ENCODE data around the gene LRFN4.
A peak's percentile ranks its signal among the peaks of the same experiment; 100 is the strongest.

The LRFN4 gene

DNA sequence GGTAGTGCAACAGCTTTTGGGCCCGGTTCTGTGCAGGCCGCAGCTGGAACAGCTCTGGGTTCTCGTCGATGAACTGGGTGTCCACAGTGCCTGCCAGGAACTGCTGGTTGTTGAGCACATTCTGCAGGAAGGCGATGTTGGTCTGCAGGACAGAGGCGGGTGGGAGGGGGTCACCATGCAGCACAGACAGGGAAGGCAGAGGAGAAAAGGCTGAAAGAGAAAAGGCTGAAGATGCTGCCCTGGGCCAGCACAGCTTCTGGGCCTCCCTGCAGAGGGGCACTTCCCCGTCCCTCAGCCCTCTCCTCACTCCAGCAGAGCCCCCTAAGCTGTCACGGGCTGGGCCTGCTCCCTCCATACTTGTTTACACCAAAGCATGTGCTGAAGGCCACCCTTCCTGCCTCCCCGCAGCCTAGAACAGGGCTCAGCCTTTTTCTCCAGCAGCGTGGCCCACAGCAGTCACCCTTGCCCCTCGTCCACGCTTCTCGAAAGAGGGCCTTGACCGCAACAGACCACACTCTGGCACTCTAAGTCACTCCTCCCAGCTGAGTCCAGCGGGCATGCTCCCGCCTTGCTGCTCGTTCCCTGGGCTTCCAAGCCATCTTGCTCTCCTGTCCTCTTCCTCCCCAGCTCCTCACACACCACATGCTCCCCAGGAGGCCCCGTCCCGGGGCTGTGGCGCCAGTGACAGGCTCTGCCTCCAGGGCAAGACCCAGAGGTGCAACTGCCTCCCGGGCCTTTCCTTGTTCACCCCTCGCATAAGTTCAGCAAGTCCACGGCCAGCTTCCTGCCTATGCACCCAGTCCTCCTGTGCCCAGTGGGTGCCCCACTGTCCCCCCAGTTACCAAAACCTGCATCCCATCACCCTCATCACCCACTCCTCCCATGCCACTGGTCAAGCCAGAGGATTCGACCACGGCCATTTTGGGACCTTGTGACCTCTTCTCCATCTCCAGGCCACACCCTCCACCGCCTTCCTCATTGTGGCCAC is 3.3 kb upstream of the LRFN4 start:
- no peak overlapping the region for H3K9ac ChIP-seq (ENCODE audit: low read depth, low read length)
- H3K4me2 ChIP-seq (ENCODE audit: low read length) = no peak overlapping the region
- peaks cover 11% of the 10 kb centered on the region for H3K36me3 ChIP-seq (ENCODE audit: insufficient read depth, low read length)
- H3K9me3 ChIP-seq (replicated peaks; ENCODE audit: low read length) = no peaks in the 10 kb centered on the region
- no peak overlapping the region for H3K4me3 ChIP-seq (ENCODE audit: low read length)
- peaks cover 19% of the 10 kb centered on the region for H3K4me1 ChIP-seq (ENCODE audit: control insufficient read depth, insufficient read depth, low read length)
- no peaks in the 10 kb centered on the region for H3K27me3 ChIP-seq (ENCODE audit: control insufficient read depth, insufficient read depth, low read length)

DNA sequence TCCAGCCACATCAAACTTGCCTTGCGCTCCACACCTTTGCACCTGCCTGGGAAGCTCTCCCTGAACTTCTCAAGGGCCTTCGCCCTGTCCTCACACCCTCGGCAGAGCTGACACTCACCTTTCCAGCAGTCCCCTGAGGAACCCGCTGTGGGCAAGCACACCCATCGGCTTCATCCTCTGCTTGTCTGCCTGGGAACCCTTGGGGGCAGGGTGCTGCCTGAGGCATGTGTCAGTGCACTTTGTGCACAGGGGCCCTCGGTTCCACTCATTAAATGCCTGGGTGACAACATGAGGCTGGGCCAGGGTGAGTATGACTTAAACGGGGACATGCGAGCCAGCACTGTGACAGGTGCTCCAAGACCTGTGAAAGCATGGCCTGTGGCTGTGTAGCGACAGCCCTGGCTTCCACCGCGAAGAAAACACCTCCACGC is 2.6 kb upstream of the LRFN4 start:
- Histone ChIP-seq H3K9me3 (replicated peaks; ENCODE audit: low read length) (no peaks in the 10 kb centered on the region), H3K27me3 (ENCODE audit: control insufficient read depth, insufficient read depth, low read length) (no peaks in the 10 kb centered on the region), H3K4me1 (ENCODE audit: control insufficient read depth, insufficient read depth, low read length) (peaks cover 22% of the 10 kb centered on the region), H3K9ac (ENCODE audit: low read depth, low read length) (no peak overlapping the region), H3K36me3 (ENCODE audit: insufficient read depth, low read length) (peaks cover 4% of the 10 kb centered on the region), H3K4me3 (ENCODE audit: low read length) (no peak overlapping the region), H3K4me2 (ENCODE audit: low read length) (no peak overlapping the region)

DNA sequence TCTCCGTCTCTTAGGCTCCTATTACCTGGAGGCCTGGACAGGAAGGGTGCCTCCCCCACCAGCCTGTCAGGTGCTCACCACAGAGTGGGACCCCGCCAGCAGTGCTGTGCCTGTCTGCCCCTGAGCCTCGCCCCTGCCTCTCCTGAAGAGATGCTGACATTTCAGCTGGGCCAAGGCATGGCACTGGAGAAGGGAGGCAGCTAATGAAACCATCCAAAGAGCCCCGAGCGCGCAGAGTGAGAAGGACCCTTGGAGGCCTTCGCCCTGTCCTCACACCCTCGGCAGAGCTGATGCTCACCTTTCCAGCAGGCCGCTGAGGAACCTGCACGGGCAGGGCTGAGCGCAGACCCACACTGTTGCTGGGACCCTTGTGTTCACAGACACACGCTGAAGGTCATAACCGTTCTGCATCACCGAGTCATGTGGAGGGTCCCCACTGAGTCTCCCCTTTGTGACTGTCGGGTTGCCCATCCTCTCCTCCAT is 2.1 kb upstream of the LRFN4 start:
- H3K9ac ChIP-seq (ENCODE audit: low read depth, low read length) = no peak overlapping the region
- no peaks in the 10 kb centered on the region for H3K9me3 ChIP-seq (replicated peaks; ENCODE audit: low read length)
- H3K4me2 ChIP-seq (ENCODE audit: low read length) = no peak overlapping the region
- H3K4me1 ChIP-seq (ENCODE audit: control insufficient read depth, insufficient read depth, low read length) = peaks cover 22% of the 10 kb centered on the region
- H3K4me3 ChIP-seq (ENCODE audit: low read length) = no peak overlapping the region
- peaks cover 2% of the 10 kb centered on the region for H3K36me3 ChIP-seq (ENCODE audit: insufficient read depth, low read length)
- H3K27me3 ChIP-seq (ENCODE audit: control insufficient read depth, insufficient read depth, low read length) = no peaks in the 10 kb centered on the region

DNA sequence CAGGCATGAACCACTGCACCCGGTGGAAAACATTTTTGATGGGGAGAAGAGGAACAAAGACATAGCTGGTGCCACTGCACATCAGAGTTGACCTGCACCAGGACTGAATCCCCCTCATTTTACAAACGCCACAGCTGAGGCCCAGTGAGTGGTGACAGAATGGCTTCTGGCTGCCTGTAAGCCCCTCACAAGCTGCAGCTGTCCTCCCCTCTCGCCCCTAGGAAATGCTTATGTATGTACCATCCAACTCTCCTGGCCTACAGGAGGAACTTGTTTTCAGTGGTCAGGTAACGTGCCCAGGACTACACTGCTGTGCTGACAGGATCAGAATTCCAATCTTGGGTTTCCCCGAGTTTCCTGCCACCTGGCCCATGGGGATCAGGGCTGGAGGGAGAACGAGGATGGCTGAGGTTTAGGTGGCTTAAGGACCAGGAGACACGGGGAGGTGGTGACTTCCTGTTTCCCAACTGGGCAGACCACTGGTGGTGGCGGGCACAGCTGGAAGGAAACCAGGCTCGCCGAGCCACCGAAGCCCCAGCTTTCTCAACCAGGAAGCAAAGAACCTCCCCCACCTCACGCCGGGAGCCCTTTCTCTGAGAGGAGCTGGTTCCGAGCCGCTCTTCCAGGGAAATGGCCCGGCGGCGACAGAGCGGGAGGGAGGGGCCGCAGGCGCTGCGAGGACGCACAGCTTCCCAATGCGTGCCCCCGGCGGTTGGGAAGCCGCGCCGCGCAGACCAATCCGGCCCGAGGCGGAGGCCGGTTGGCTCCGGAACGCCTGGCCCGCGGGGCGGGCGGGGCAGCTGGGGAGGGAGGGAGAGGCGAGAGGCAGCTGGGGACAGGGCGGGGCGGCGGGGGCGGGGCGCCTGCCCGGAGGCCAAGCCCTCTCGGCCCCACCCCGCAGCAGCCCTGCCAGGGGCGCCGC is 1.0 kb upstream of the LRFN4 start:
- peaks cover 22% of the 10 kb centered on the region for H3K4me1 ChIP-seq (ENCODE audit: control insufficient read depth, insufficient read depth, low read length)
- H3K27me3 ChIP-seq (ENCODE audit: control insufficient read depth, insufficient read depth, low read length) = no peaks in the 10 kb centered on the region
- H3K4me2 ChIP-seq (ENCODE audit: low read length) = peak overlapping the region; percentile 91
- peaks cover 3% of the 10 kb centered on the region for H3K36me3 ChIP-seq (ENCODE audit: insufficient read depth, low read length)
- peak overlapping the region; percentile 85 for H3K4me3 ChIP-seq (ENCODE audit: low read length)
- H3K9me3 ChIP-seq (replicated peaks; ENCODE audit: low read length) = no peaks in the 10 kb centered on the region
- H3K9ac ChIP-seq (ENCODE audit: low read depth, low read length) = peak overlapping the region; percentile 84

DNA sequence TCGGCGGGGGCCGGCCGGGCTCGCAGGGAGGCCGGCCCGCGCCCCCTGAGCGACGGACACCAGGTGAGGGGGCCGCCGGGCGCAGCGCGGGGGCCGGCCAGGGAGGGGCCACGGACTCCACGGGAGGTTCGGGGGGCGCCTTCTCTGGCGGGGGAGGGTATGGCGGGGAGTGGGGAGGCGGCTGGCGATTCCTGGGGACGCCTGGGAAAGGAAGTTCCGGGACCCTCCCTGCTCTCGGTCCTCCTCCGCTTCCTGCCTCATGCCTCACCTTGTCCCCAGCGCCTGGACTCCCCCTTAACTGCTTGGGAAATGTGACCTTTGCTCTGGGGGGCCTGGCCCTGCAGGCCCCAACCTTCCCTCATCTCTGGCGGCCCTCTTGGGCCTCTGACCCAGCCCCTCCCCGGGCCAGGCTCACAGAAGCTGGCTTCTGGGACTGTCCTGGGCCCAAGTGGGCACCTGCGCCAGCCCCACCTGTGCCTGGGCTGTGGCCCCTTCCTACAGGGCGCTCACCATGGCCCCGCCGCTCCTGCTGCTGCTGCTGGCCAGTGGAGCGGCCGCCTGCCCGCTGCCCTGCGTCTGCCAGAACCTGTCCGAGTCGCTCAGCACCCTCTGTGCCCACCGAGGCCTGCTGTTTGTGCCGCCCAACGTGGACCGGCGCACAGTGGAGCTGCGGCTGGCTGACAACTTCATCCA is 516 bp downstream of the LRFN4 start:
- Histone ChIP-seq H3K4me3 (ENCODE audit: low read length) (peak overlapping the region; percentile 85), H3K36me3 (ENCODE audit: insufficient read depth, low read length) (peaks cover 11% of the 10 kb centered on the region), H3K27me3 (ENCODE audit: control insufficient read depth, insufficient read depth, low read length) (no peaks in the 10 kb centered on the region), H3K9me3 (replicated peaks; ENCODE audit: low read length) (no peaks in the 10 kb centered on the region), H3K4me2 (ENCODE audit: low read length) (peak overlapping the region; percentile 91), H3K9ac (ENCODE audit: low read depth, low read length) (peak overlapping the region; percentile 83), H3K4me1 (ENCODE audit: control insufficient read depth, insufficient read depth, low read length) (peaks cover 22% of the 10 kb centered on the region)

DNA sequence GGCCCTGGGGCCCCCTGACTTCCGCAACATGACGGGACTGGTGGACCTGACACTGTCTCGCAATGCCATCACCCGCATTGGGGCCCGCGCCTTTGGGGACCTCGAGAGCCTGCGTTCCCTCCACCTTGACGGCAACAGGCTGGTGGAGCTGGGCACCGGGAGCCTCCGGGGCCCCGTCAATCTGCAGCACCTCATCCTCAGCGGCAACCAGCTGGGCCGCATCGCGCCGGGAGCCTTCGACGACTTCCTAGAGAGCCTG is 992 bp downstream of the LRFN4 start:
- H3K4me2 ChIP-seq (ENCODE audit: low read length) = peak overlapping the region; percentile 91
- H3K9ac ChIP-seq (ENCODE audit: low read depth, low read length) = no peak overlapping the region
- H3K27me3 ChIP-seq (ENCODE audit: control insufficient read depth, insufficient read depth, low read length) = no peaks in the 10 kb centered on the region
- H3K36me3 ChIP-seq (ENCODE audit: insufficient read depth, low read length) = peaks cover 12% of the 10 kb centered on the region
- H3K4me1 ChIP-seq (ENCODE audit: control insufficient read depth, insufficient read depth, low read length) = peaks cover 22% of the 10 kb centered on the region
- peak overlapping the region; percentile 85 for H3K4me3 ChIP-seq (ENCODE audit: low read length)
- no peaks in the 10 kb centered on the region for H3K9me3 ChIP-seq (replicated peaks; ENCODE audit: low read length)

DNA sequence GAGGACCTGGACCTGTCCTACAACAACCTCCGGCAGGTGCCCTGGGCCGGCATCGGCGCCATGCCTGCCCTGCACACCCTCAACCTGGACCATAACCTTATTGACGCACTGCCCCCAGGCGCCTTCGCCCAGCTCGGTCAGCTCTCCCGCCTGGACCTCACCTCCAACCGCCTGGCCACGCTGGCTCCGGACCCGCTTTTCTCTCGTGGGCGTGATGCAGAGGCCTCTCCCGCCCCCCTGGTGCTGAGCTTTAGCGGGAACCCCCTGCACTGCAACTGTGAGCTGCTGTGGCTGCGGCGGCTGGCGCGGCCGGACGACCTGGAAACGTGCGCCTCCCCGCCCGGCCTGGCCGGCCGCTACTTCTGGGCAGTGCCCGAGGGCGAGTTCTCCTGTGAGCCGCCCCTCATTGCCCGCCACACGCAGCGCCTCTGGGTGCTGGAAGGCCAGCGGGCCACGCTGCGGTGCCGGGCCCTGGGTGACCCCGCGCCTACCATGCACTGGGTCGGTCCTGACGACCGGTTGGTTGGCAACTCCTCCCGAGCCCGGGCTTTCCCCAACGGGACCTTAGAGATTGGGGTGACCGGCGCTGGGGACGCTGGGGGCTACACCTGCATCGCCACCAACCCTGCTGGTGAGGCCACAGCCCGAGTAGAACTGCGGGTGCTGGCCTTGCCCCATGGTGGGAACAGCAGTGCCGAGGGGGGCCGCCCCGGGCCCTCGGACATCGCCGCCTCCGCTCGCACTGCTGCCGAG is 1.5 kb downstream of the LRFN4 start:
- H3K4me3 ChIP-seq (ENCODE audit: low read length) = peak overlapping the region; percentile 85

DNA sequence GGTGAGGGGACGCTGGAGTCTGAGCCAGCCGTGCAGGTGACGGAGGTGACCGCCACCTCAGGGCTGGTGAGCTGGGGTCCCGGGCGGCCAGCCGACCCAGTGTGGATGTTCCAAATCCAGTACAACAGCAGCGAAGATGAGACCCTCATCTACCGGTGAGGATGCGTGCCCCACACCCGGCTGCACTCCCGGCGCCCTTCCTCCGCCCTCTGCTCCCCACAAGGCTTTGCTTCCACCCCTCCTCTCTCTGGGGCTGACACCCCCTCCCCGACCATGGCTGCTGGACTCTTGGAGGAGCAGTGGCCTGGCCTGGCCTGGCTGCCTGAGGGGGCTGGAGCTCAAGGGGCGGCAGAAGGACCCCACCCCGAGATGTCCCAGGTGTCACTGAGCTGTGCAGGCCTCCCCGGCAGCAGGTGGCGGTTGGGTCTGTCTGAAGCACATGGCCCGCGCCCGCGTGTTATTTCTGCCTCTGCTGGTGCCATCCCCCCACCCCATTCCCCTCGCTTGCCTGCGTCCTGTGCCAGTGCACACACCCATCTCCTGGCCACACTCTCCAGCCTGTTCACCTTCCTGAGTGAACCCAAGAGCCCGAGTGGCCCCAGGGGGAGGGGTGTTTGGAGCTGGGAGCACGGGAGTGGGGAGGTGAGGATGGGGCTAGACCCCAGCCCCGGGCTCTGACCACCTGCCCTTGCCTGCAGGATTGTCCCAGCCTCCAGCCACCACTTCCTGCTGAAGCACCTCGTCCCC is 2.2 kb downstream of the LRFN4 start:
- Histone ChIP-seq H3K4me1 (ENCODE audit: control insufficient read depth, insufficient read depth, low read length) (peaks cover 22% of the 10 kb centered on the region), H3K4me2 (ENCODE audit: low read length) (no peak overlapping the region), H3K9me3 (replicated peaks; ENCODE audit: low read length) (no peaks in the 10 kb centered on the region), H3K36me3 (ENCODE audit: insufficient read depth, low read length) (peaks cover 16% of the 10 kb centered on the region), H3K4me3 (ENCODE audit: low read length) (no peak overlapping the region), H3K9ac (ENCODE audit: low read depth, low read length) (no peak overlapping the region), H3K27me3 (ENCODE audit: control insufficient read depth, insufficient read depth, low read length) (no peaks in the 10 kb centered on the region)

More for the DNA sequence above, 1.5 kb downstream of the LRFN4 start:
- H3K27me3 ChIP-seq (ENCODE audit: control insufficient read depth, insufficient read depth, low read length) = no peaks in the 10 kb centered on the region
- no peaks in the 10 kb centered on the region for H3K9me3 ChIP-seq (replicated peaks; ENCODE audit: low read length)
- peaks cover 22% of the 10 kb centered on the region for H3K4me1 ChIP-seq (ENCODE audit: control insufficient read depth, insufficient read depth, low read length)
- H3K9ac ChIP-seq (ENCODE audit: low read depth, low read length) = no peak overlapping the region
- peaks cover 15% of the 10 kb centered on the region for H3K36me3 ChIP-seq (ENCODE audit: insufficient read depth, low read length)
- H3K4me2 ChIP-seq (ENCODE audit: low read length) = peak overlapping the region; percentile 91

DNA sequence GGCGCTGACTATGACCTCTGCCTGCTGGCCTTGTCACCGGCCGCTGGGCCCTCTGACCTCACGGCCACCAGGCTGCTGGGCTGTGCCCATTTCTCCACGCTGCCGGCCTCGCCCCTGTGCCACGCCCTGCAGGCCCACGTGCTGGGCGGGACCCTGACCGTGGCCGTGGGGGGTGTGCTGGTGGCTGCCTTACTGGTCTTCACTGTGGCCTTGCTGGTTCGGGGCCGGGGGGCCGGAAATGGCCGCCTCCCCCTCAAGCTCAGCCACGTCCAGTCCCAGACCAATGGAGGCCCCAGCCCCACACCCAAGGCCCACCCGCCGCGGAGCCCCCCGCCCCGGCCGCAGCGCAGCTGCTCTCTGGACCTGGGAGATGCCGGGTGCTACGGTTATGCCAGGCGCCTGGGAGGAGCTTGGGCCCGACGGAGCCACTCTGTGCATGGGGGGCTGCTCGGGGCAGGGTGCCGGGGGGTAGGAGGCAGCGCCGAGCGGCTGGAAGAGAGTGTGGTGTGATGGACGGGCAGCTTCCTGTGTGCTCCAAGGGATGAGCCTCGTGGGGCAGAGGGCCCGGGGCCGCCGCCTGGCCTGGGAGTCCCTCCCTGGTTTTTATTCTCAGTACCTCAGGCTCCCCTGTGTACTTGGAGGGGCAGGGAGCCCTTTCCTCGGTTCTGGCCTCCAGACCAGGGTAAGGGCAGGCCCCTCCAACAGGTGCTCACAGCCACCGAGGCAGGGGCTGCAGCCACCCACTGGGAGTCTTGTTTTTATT is 3.0 kb downstream of the LRFN4 start:
- Histone ChIP-seq H3K9ac (ENCODE audit: low read depth, low read length) (no peak overlapping the region), H3K36me3 (ENCODE audit: insufficient read depth, low read length) (peaks cover 16% of the 10 kb centered on the region), H3K9me3 (replicated peaks; ENCODE audit: low read length) (no peaks in the 10 kb centered on the region), H3K27me3 (ENCODE audit: control insufficient read depth, insufficient read depth, low read length) (no peaks in the 10 kb centered on the region), H3K4me1 (ENCODE audit: control insufficient read depth, insufficient read depth, low read length) (peaks cover 22% of the 10 kb centered on the region), H3K4me3 (ENCODE audit: low read length) (no peak overlapping the region), H3K4me2 (ENCODE audit: low read length) (no peak overlapping the region)

DNA sequence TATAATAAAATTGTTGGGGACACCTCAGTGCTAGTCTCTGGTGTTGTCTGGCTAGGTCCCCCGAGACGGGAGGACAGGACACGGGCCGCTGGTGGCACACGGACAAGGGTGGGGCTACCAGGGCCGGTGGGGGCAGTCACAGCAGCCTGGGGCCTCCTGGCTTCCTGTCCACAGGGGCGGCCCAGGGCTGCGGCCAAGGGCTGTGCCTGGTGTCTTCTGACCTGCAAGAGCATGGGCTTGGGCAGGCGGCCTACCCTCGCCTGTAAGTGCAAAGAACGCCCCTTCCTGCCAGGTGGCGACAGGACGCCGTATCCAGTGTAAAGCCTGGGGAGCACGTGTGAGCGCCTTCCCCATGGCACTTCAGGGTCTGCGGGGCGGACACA is 3.6 kb downstream of the LRFN4 start:
- no peaks in the 10 kb centered on the region for H3K9me3 ChIP-seq (replicated peaks; ENCODE audit: low read length)
- no peak overlapping the region for H3K4me2 ChIP-seq (ENCODE audit: low read length)
- no peak overlapping the region for H3K9ac ChIP-seq (ENCODE audit: low read depth, low read length)
- H3K27me3 ChIP-seq (ENCODE audit: control insufficient read depth, insufficient read depth, low read length) = no peaks in the 10 kb centered on the region
- peaks cover 20% of the 10 kb centered on the region for H3K4me1 ChIP-seq (ENCODE audit: control insufficient read depth, insufficient read depth, low read length)
- no peak overlapping the region for H3K4me3 ChIP-seq (ENCODE audit: low read length)
- peaks cover 16% of the 10 kb centered on the region for H3K36me3 ChIP-seq (ENCODE audit: insufficient read depth, low read length)

Data from skeletal muscle satellite cell (primary cell).